GM23248 (cell line): ENCODE data around the gene POLR2M.

ENCODE experiments used
- EZH2 ChIP-seq: fragments of 200-600 bp; sonication (generic); IDR thresholded peaks from 2 replicates; pipeline ENCODE4 v1.6.1; 2018; ENCODE audit warnings: antibody characterized with exemption, mild to moderate bottlenecking; ENCODE audit not compliant: insufficient read depth, poor library complexity, severe bottlenecking
- EZH2phosphoT487 ChIP-seq: fragments of 200-600 bp; sonication (generic); IDR thresholded peaks from 2 replicates; pipeline ENCODE4 v1.6.1; 2018; ENCODE audit warnings: antibody characterized with exemption, moderate library complexity, mild to moderate bottlenecking, low read depth; ENCODE audit not compliant: insufficient read depth

DNA sequence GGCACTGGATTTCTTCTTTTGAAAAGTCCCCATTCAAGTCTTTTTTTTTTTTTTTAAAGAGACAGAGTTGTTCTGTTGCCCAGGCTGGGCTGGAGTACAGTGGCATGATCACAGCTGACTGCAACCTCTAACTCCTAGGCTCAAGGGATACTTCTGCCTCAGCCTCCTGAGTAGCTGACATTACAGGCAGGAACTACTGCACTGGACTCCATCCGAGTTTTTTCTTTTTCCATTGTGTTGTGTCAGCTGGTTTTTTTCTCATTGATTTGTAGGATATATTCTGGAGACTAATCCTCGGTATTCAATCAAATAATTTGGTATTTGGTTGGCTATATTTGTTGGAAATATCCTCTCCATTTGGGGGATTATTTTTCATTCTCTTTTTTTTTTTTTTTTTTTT is 11.8 kb downstream of the POLR2M start:
- TF ChIP-seq EZH2 (no peak), EZH2phosphoT487 (no peak)
